PC-3 (cell line): ENCODE data around the gene FBXW7. TPM values are rescaled to one million over a fixed set of nuclear protein-coding genes. Genes with fewer than 3 reads are reported as not detected.

Source experiments
- ATAC-seq: fragments of 200-7000 bp; cut with Tn5 transposase; 2 replicates; pipeline ENCODE4 v1.9.1; 2020; ENCODE audit warnings: mild to moderate bottlenecking, moderate library complexity
- BruUV-seq: library from RNA; stranded (reverse); fragments of 400-500 nt; replicated peaks from 2 replicates; lab custom pipeline; 2021; lab: Mats Ljungman, UMichigan
- CTCF ChIA-PET: fragments of 300-600 bp; sonication (Branson Sonifier 250); formaldehyde crosslinking; loops from one replicate; lab custom pipeline; 2022; ENCODE audit warnings: antibody characterized with exemption; lab: Charles Lee
- POLR2A ChIA-PET: fragments of 300-600 bp; sonication (Branson Sonifier 250); formaldehyde crosslinking; loops from one replicate; lab custom pipeline; 2022; ENCODE audit warnings: antibody characterized with exemption; ENCODE audit not compliant: unreplicated experiment; lab: Charles Lee
- DNase-seq: peaks from one replicate; pipeline ENCODE4 v3.0.0-alpha.2; 2015
- H2AFZ ChIP-seq: fragments of 300-600 bp; sonication (generic); 2 replicates; pipeline ENCODE4 v1.6.0; 2016; ENCODE audit warnings: antibody characterized with exemption, low read length
- H3F3A ChIP-seq: fragments of 300-600 bp; sonication (generic); one replicate; pipeline ENCODE4 v1.6.0; 2017; ENCODE audit warnings: antibody characterized with exemption, low read length, control low read depth, mild to moderate bottlenecking; ENCODE audit not compliant: unreplicated experiment
- H3K27ac ChIP-seq: fragments of 300-600 bp; sonication (generic); 2 replicates; pipeline ENCODE4 v1.5.1; 2016; ENCODE audit warnings: mild to moderate bottlenecking, low read length
- H3K27me3 ChIP-seq: fragments of 300-600 bp; sonication (generic); 2 replicates; pipeline ENCODE4 v1.6.1; 2016; ENCODE audit warnings: low read length, mixed read lengths
- H3K36me3 ChIP-seq: fragments of 300-600 bp; sonication (generic); 2 replicates; pipeline ENCODE4 v1.6.1; 2016; ENCODE audit warnings: low read depth, mixed run types, low read length, mixed read lengths
- H3K4me1 ChIP-seq: fragments of 300-600 bp; sonication (generic); 2 replicates; pipeline ENCODE4 v1.5.1; 2016; ENCODE audit warnings: low read length; ENCODE audit not compliant: insufficient read depth
- H3K4me2 ChIP-seq: fragments of 300-600 bp; sonication (generic); 2 replicates; pipeline ENCODE4 v1.6.0; 2016; ENCODE audit warnings: low read length
- H3K4me3 ChIP-seq: fragments of 300-600 bp; sonication (generic); 2 replicates; pipeline ENCODE4 v1.5.1; 2016; ENCODE audit warnings: mild to moderate bottlenecking, low read length, mixed read lengths
- H3K79me2 ChIP-seq: fragments of 300-600 bp; sonication (generic); 2 replicates; pipeline ENCODE4 v1.6.1; 2017; ENCODE audit warnings: low read length, mixed read lengths
- H3K9ac ChIP-seq: fragments of 300-600 bp; sonication (generic); 2 replicates; pipeline ENCODE4 v1.6.0; 2016; ENCODE audit warnings: mild to moderate bottlenecking, low read length
- H3K9me2 ChIP-seq: fragments of 300-600 bp; sonication (generic); replicated peaks from 2 replicates; pipeline ENCODE4 v1.6.1; 2016; ENCODE audit warnings: mixed run types, low read length, mixed read lengths
- H3K9me3 ChIP-seq: fragments of 300-600 bp; sonication (generic); 2 replicates; pipeline ENCODE4 v1.6.1; 2016; ENCODE audit warnings: low read length, mixed read lengths
- H4K20me1 ChIP-seq: fragments of 300-600 bp; sonication (generic); 2 replicates; pipeline ENCODE4 v1.6.1; 2016; ENCODE audit warnings: low read length, mixed read lengths
- CTCF ChIP-seq: fragments of 300-600 bp; sonication (generic); conservative IDR thresholded peaks from 2 replicates; pipeline ENCODE4 v1.5.1; 2017; ENCODE audit warnings: antibody characterized with exemption, low read depth, mild to moderate bottlenecking, low read length
- EZH2 ChIP-seq: fragments of 300-600 bp; sonication (generic); IDR thresholded peaks from one replicate; pipeline ENCODE4 v1.6.1; 2017; ENCODE audit warnings: antibody characterized with exemption, mild to moderate bottlenecking, low read length; ENCODE audit not compliant: unreplicated experiment
- EZH2phosphoT487 ChIP-seq: fragments of 300-600 bp; sonication (generic); IDR thresholded peaks from 2 replicates; pipeline ENCODE4 v1.6.1; 2018; ENCODE audit warnings: mild to moderate bottlenecking, antibody characterized with exemption, low read length, borderline replicate concordance
- intact Hi-C: fragments of 100-400 bp; cut with micrococcal nuclease; formaldehyde crosslinking; loops from 2 replicates; pipeline ENCODE4 v1.9.0; 2023
- total RNA-seq: library from RNA; depleted of rRNA; stranded (reverse); fragments of >200 nt; gene quantifications from 2 replicates; pipeline ENCODE4 v1.2.3, GENCODE V29; 2014

Gene FBXW7
- total RNA-seq, 1 experiment from 2014 or later = 24.3 TPM

- no peak for TF ChIP-seq EZH2
- peak; percentile 37 for TF ChIP-seq CTCF
- TF ChIP-seq EZH2phosphoT487 = no peak
- Histone ChIP-seq H3K79me2 (peaks cover 7% of the 10 kb centered on the region; the same call in 1 of the 2 replicates), H2AFZ (no peak overlapping the region), H3F3A (no peaks in the 10 kb centered on the region), H3K4me3 (no peak overlapping the region), H3K9me3 (no peaks in the 10 kb centered on the region), H3K4me1 (peaks cover 5% of the 10 kb centered on the region; the same call in 1 of the 2 replicates), H3K27me3 (no peaks in the 10 kb centered on the region), H3K9me2 (no peaks in the 10 kb centered on the region), H4K20me1 (no peaks in the 10 kb centered on the region), H3K27ac (no peak overlapping the region), H3K36me3 (no peaks in the 10 kb centered on the region), H3K9ac (no peak overlapping the region), H3K4me2 (no peak overlapping the region)
- intact Hi-C loops = no loop called here
- DNase-seq (no peak), ATAC-seq (no peak)
- ChIA-PET CTCF (interaction anchor here (0.7 kb wide), 1 partner anchor 283 kb away, joined by 3 read pairs; no protein-coding TSS in a partner anchor), POLR2A (no interaction called here)
- no TSS peak for BruUV-seq
Measured at GRCh38 chr4:152436384-152436783, 99.5 kb downstream of the FBXW7 start.

GRCh38 chr4:152434011-152434410 lies 101.9 kb downstream of the FBXW7 start:
- no peaks in the 10 kb centered on the region for H3K9me3 ChIP-seq
- H3K9ac ChIP-seq = no peak overlapping the region
- H3F3A ChIP-seq = no peaks in the 10 kb centered on the region
- H3K4me2 ChIP-seq = no peak overlapping the region
- H3K27me3 ChIP-seq = no peaks in the 10 kb centered on the region
- ChIA-PET POLR2A (no interaction called here), CTCF (no interaction called here)
- no peaks in the 10 kb centered on the region for H3K9me2 ChIP-seq
- no peak for TF ChIP-seq EZH2phosphoT487
- no peak overlapping the region for H3K27ac ChIP-seq
- H2AFZ ChIP-seq = no peak overlapping the region
- no peak for ATAC-seq
- DNase-seq = no peak
- intact Hi-C loops = no loop called here
- no peaks in the 10 kb centered on the region for H3K36me3 ChIP-seq
- H3K4me3 ChIP-seq = no peak overlapping the region
- H4K20me1 ChIP-seq = no peaks in the 10 kb centered on the region
- no peaks in the 10 kb centered on the region for H3K79me2 ChIP-seq
- no TSS peak for BruUV-seq
- peaks cover 5% of the 10 kb centered on the region; the same call in 1 of the 2 replicates for H3K4me1 ChIP-seq

- TF ChIP-seq CTCF (no peak), EZH2phosphoT487 (no peak), EZH2 (no peak)
- no peaks in the 10 kb centered on the region for H3K9me3 ChIP-seq
- H3K4me1 ChIP-seq = peaks cover 5% of the 10 kb centered on the region; the same call in 1 of the 2 replicates
- ATAC-seq (no peak), DNase-seq (no peak)
- intact Hi-C loops = no loop called here
- H4K20me1 ChIP-seq = no peaks in the 10 kb centered on the region
- no peak overlapping the region for H3K27ac ChIP-seq
- no peak overlapping the region for H2AFZ ChIP-seq
- POLR2A ChIA-PET = no interaction called here
- BruUV-seq = no TSS peak
- no peak overlapping the region for H3K9ac ChIP-seq
- H3K9me2 ChIP-seq = no peaks in the 10 kb centered on the region
- no peak overlapping the region for H3K4me3 ChIP-seq
- no peaks in the 10 kb centered on the region for H3F3A ChIP-seq
- H3K36me3 ChIP-seq = no peaks in the 10 kb centered on the region
- H3K4me2 ChIP-seq = no peak overlapping the region
- H3K79me2 ChIP-seq = no peaks in the 10 kb centered on the region
- no peaks in the 10 kb centered on the region for H3K27me3 ChIP-seq
- CTCF ChIA-PET = no interaction called here
Measured at GRCh38 chr4:152431784-152432183, 104.1 kb downstream of the FBXW7 start.
